Left ventricle myocardium inferior (tissue), 1 donor: ENCODE results near the gene RRAGD. TPM values are rescaled to one million over a fixed set of nuclear protein-coding genes. Genes with fewer than 3 reads are reported as not detected.

Experiments used
- total RNA-seq: library from RNA; stranded (reverse); fragmentation: NEBNext Ultra II Directional; extraction: Animal tissue kit (Norgen Biotek cat#: 25700); gene quantifications from one replicate; pipeline ENCODE4 v1.2.1, GENCODE V29; 2021
- donor health status: DM: no; HTN: yes; CAD: no; lungs with severe emphysema.

Gene RRAGD
- total RNA-seq, 1 donor from 2014 or later: 123 TPM

Other genes starting within 250 kb of the RRAGD start
- not detected for gene GABRR1, start 194.9 kb downstream of the RRAGD start, total RNA-seq
- 0.69 TPM for gene GABRR2, start 97.0 kb downstream of the RRAGD start, total RNA-seq
- 13.1 TPM for gene UBE2J1, start 59.6 kb downstream of the RRAGD start, total RNA-seq
- 11.1 TPM for gene ANKRD6, start 20.9 kb upstream of the RRAGD start, total RNA-seq
- 41.3 TPM for gene LYRM2, start 226.5 kb upstream of the RRAGD start, total RNA-seq